DOHH2 (cell line): Measurements from ENCODE around the gene DLG5.

Source experiments
- H3F3A ChIP-seq: fragments of 200-600 bp; sonication (generic), shearing (Covaris generic); 2 replicates; pipeline ENCODE4 v1.6.0; 2016; ENCODE audit warnings: antibody characterized with exemption, mild to moderate bottlenecking; ENCODE audit not compliant: control insufficient read depth, insufficient read depth
- H3K27ac ChIP-seq: fragments of 200-600 bp; sonication (generic); 2 replicates; pipeline ENCODE4 v1.5.1; 2014; ENCODE audit warnings: low read depth, mild to moderate bottlenecking, low read length, moderate library complexity
- H3K27me3 ChIP-seq: fragments of 200-600 bp; sonication (generic); 2 replicates; pipeline ENCODE4 v1.6.1; 2014; ENCODE audit warnings: mild to moderate bottlenecking, low read length, mixed read lengths; ENCODE audit not compliant: control insufficient read depth
- H3K36me3 ChIP-seq: fragments of 200-600 bp; sonication (generic); 2 replicates; pipeline ENCODE4 v1.6.1; 2014; ENCODE audit warnings: mild to moderate bottlenecking, low read length, moderate library complexity, mixed read lengths; ENCODE audit not compliant: control insufficient read depth
- H3K4me1 ChIP-seq: fragments of 200-600 bp; sonication (generic); 2 replicates; pipeline ENCODE4 v1.6.1; 2014; ENCODE audit warnings: mild to moderate bottlenecking, low read length, mixed read lengths; ENCODE audit not compliant: control insufficient read depth
- H3K4me2 ChIP-seq: fragments of 200-600 bp; sonication (generic); 2 replicates; pipeline ENCODE4 v1.6.0; 2014; ENCODE audit warnings: mild to moderate bottlenecking, low read length, moderate library complexity
- H3K4me3 ChIP-seq: fragments of 200-600 bp; sonication (generic); 2 replicates; pipeline ENCODE4 v1.5.1; 2014; ENCODE audit warnings: mild to moderate bottlenecking, low read length, mixed read lengths
- H3K79me2 ChIP-seq: fragments of 200-600 bp; sonication (generic); 2 replicates; pipeline ENCODE4 v1.6.1; 2014; ENCODE audit warnings: mild to moderate bottlenecking, low read length, mixed read lengths; ENCODE audit not compliant: control insufficient read depth
- H3K9me2 ChIP-seq: fragments of 200-600 bp; sonication (generic); replicated peaks from 2 replicates; pipeline ENCODE4 v1.6.1; 2014; ENCODE audit warnings: mild to moderate bottlenecking, low read length, mixed read lengths; ENCODE audit not compliant: control insufficient read depth
- H3K9me3 ChIP-seq: fragments of 200-600 bp; sonication (generic); 2 replicates; pipeline ENCODE4 v1.6.1; 2014; ENCODE audit warnings: antibody characterized with exemption, low read length, mixed read lengths; ENCODE audit not compliant: control insufficient read depth, insufficient read depth
- H4K20me1 ChIP-seq: fragments of 200-600 bp; sonication (generic); 2 replicates; pipeline ENCODE4 v1.6.0; 2014; ENCODE audit warnings: low read depth, mild to moderate bottlenecking, antibody characterized with exemption, low read length, moderate library complexity; ENCODE audit not compliant: control insufficient read depth, insufficient read depth
- CTCF ChIP-seq: fragments of 200-600 bp; sonication (generic); IDR thresholded peaks from one replicate; pipeline ENCODE4 v1.5.1; 2014; ENCODE audit warnings: antibody characterized with exemption, mild to moderate bottlenecking, low read depth, low read length; ENCODE audit not compliant: poor library complexity, severe bottlenecking
- EZH2phosphoT487 ChIP-seq: fragments of 200-600 bp; sonication (generic); IDR thresholded peaks from 2 replicates; pipeline ENCODE4 v1.6.1; 2017; ENCODE audit warnings: borderline replicate concordance, mild to moderate bottlenecking, antibody characterized with exemption, low read length, moderate library complexity, mixed read lengths

DLG5 gene

GRCh38 chr10:77925795-77926565, 575 bp downstream of the DLG5 start:
- Histone ChIP-seq H3K4me2 (peak overlapping the region; percentile 62), H4K20me1 (no peaks in the 10 kb centered on the region), H3F3A (no peaks in the 10 kb centered on the region), H3K79me2 (no peaks in the 10 kb centered on the region), H3K36me3 (no peaks in the 10 kb centered on the region), H3K27ac (no peak overlapping the region), H3K9me2 (no peaks in the 10 kb centered on the region), H3K9me3 (no peaks in the 10 kb centered on the region), H3K27me3 (peaks cover 30% of the 10 kb centered on the region), H3K4me1 (peaks cover 8% of the 10 kb centered on the region; the same call in 1 of the 2 replicates), H3K4me3 (peak overlapping the region; percentile 70)
- TF ChIP-seq EZH2phosphoT487 = no peak
- TF ChIP-seq CTCF = no peak

- Histone ChIP-seq H3F3A (no peaks in the 10 kb centered on the region), H3K4me2 (peak overlapping the region; percentile 62), H3K9me3 (no peaks in the 10 kb centered on the region), H3K27me3 (peaks cover 30% of the 10 kb centered on the region), H3K4me1 (peaks cover 8% of the 10 kb centered on the region; the same call in 1 of the 2 replicates), H3K36me3 (no peaks in the 10 kb centered on the region), H3K9me2 (no peaks in the 10 kb centered on the region), H3K27ac (no peak overlapping the region), H3K4me3 (peak overlapping the region; percentile 70), H3K79me2 (no peaks in the 10 kb centered on the region), H4K20me1 (no peaks in the 10 kb centered on the region)
- TF ChIP-seq EZH2phosphoT487 (no peak), CTCF (no peak)
Observed at GRCh38 chr10:77925410-77925794, 1.2 kb downstream of the DLG5 start.

DNA sequence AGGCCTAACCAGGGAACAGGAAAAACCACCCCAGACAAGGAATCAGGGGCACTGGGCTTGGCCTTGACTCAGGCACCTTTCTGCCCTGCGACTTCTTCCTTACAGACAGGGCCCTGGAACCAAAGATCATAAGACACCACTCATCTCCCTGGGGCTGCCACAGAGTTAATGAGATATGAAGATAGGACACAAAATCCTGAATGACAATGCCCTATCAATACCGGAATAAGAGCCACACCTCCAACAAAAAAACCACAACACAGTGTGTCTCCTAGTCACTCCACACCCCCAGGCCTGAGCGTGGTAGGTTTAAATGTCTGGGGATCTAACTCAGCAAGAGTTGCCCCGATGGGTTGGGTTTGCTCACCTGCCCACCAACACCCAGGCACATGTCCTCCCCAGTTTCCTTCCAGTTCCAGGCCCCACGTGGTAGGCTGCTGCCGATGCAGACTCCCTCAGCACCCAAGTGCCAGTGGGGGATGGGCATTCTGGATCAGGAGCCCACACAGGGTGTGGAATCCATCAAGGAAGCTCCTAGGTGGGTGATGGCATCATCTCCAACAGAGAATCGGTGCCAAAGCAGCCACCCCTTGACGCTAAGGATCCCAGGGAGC, 3.9 kb downstream of the DLG5 start:
- Histone ChIP-seq H3K4me2 (no peak overlapping the region), H3K27ac (no peak overlapping the region), H3K4me1 (peaks cover 8% of the 10 kb centered on the region; the same call in 1 of the 2 replicates), H3K9me2 (no peaks in the 10 kb centered on the region), H4K20me1 (no peaks in the 10 kb centered on the region), H3K9me3 (no peaks in the 10 kb centered on the region), H3K79me2 (no peaks in the 10 kb centered on the region), H3F3A (no peaks in the 10 kb centered on the region), H3K27me3 (peaks cover 18% of the 10 kb centered on the region), H3K36me3 (no peaks in the 10 kb centered on the region), H3K4me3 (no peak overlapping the region)
- TF ChIP-seq EZH2phosphoT487 (no peak), CTCF (no peak)
